ENCODE data around the gene NDUFS1. TPM values are rescaled to one million over a fixed set of nuclear protein-coding genes. Genes with fewer than 3 reads are reported as not detected.
"Not testable (repeated sequence)": the region's sequence is repeated elsewhere in the genome, so short reads cannot be mapped to it uniquely, and the experiment has no call there.

NDUFS1 gene
- 85.7 and 89.2 TPM in 2 replicates for total RNA-seq
- long read RNA-seq, full-length matches to known transcripts = 272 of 313 reads
- long read RNA-seq, partial matches to known transcripts = 14 of 313 reads
- long read RNA-seq, other reads (novel, unspliced or antisense) = 27 of 313 reads

- H3K36me3 Mint-ChIP-seq (ENCODE audit: low read depth) = peaks cover 27% of the 10 kb centered on the region
- peak within 1 kb of the TSS; percentile 99 for H3K27ac Mint-ChIP-seq (ENCODE audit: unreplicated experiment)
- H3K9me3 Mint-ChIP-seq = peaks cover 2% of the 10 kb centered on the region
- H3K27me3 Mint-ChIP-seq (ENCODE audit: low read depth) = no peaks in the 10 kb centered on the region
- peak within 1 kb of the TSS; percentile 100 for H3K4me3 Mint-ChIP-seq
- TF ChIP-seq, protein P1, sequence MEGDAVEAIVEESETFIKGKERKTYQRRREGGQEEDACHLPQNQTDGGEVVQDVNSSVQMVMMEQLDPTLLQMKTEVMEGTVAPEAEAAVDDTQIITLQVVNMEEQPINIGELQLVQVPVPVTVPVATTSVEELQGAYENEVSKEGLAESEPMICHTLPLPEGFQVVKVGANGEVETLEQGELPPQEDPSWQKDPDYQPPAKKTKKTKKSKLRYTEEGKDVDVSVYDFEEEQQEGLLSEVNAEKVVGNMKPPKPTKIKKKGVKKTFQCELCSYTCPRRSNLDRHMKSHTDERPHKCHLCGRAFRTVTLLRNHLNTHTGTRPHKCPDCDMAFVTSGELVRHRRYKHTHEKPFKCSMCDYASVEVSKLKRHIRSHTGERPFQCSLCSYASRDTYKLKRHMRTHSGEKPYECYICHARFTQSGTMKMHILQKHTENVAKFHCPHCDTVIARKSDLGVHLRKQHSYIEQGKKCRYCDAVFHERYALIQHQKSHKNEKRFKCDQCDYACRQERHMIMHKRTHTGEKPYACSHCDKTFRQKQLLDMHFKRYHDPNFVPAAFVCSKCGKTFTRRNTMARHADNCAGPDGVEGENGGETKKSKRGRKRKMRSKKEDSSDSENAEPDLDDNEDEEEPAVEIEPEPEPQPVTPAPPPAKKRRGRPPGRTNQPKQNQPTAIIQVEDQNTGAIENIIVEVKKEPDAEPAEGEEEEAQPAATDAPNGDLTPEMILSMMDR (conservative IDR thresholded peaks at IDR 0.05) = no peak
- peak; percentile 93 for DNase-seq (ENCODE audit: low read depth, low spot score)
- H3K4me1 Mint-ChIP-seq = peaks cover 58% of the 10 kb centered on the region
Observed at GRCh38 chr2:206159346-206160124, at the start of gene NDUFS1, which contains the start of gene EEF1B2. Gene NDUFS1 (minus strand): TSS chr2:206159444. CDS start chr2:206153678, 5,766 bp downstream. Gene EEF1B2 (plus strand): TSS chr2:206159895. CDS start chr2:206159980, 85 bp downstream.

GRCh38 chr2:206208900-206209299 is 49.7 kb upstream of the NDUFS1 start:
- H3K27me3 Mint-ChIP-seq (ENCODE audit: low read depth) = no peaks in the 10 kb centered on the region
- TF ChIP-seq, protein P1 (conservative IDR thresholded peaks at IDR 0.05) = no peak
- no peak overlapping the region for H3K27ac Mint-ChIP-seq (ENCODE audit: unreplicated experiment)
- no peak for DNase-seq (ENCODE audit: low read depth, low spot score)
- no peaks in the 10 kb centered on the region for H3K9me3 Mint-ChIP-seq
- peaks cover 14% of the 10 kb centered on the region for H3K4me1 Mint-ChIP-seq
- no peak overlapping the region for H3K4me3 Mint-ChIP-seq
- H3K36me3 Mint-ChIP-seq (ENCODE audit: low read depth) = peaks cover 2% of the 10 kb centered on the region

DNA sequence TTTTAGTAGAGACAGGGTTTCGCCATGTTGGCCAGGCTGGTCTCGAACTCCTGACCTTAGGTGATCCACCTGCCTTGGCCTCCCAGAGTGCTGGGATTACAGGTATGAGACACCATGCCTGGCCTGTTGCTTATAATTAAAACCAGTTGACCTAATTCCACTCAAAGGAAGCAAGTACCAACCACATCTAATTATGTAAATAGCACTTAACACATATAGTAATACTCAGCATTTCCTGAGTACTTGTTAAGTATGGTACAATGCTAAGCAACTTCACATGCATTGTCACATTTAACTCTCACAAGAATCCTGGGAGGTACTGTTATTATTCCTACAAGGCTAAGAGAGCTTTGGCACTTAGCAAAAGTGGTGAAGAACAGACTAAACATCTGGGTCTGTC is 48.1 kb upstream of the NDUFS1 start:
- not testable (repeated sequence) for H3K36me3 Mint-ChIP-seq (ENCODE audit: low read depth); H3K4me3 Mint-ChIP-seq; H3K4me1 Mint-ChIP-seq; H3K27me3 Mint-ChIP-seq (ENCODE audit: low read depth); DNase-seq (ENCODE audit: low read depth, low spot score); H3K9me3 Mint-ChIP-seq; H3K27ac Mint-ChIP-seq (ENCODE audit: unreplicated experiment)

- Mint-ChIP-seq H3K36me3 (ENCODE audit: low read depth) (no peaks in the 10 kb centered on the region), H3K9me3 (peaks cover 2% of the 10 kb centered on the region), H3K4me3 (no peak overlapping the region), H3K4me1 (peaks cover 3% of the 10 kb centered on the region), H3K27ac (ENCODE audit: unreplicated experiment) (no peak overlapping the region), H3K27me3 (ENCODE audit: low read depth) (no peaks in the 10 kb centered on the region)
- no peak for DNase-seq (ENCODE audit: low read depth, low spot score)
- TF ChIP-seq, protein P1 (conservative IDR thresholded peaks at IDR 0.05) = no peak
Observed at GRCh38 chr2:206204710-206205109, 45.5 kb upstream of the NDUFS1 start.

GRCh38 chr2:206203331-206203730 is 44.1 kb upstream of the NDUFS1 start:
- DNase-seq (ENCODE audit: low read depth, low spot score) = no peak
- Mint-ChIP-seq H3K27me3 (ENCODE audit: low read depth) (no peaks in the 10 kb centered on the region), H3K36me3 (ENCODE audit: low read depth) (no peaks in the 10 kb centered on the region), H3K4me1 (peaks cover 3% of the 10 kb centered on the region), H3K4me3 (no peak overlapping the region), H3K27ac (ENCODE audit: unreplicated experiment) (no peak overlapping the region), H3K9me3 (peaks cover 2% of the 10 kb centered on the region)
- TF ChIP-seq, protein P1 (conservative IDR thresholded peaks at IDR 0.05) = no peak

- no peak for DNase-seq (ENCODE audit: low read depth, low spot score)
- Mint-ChIP-seq H3K36me3 (ENCODE audit: low read depth) (no peaks in the 10 kb centered on the region), H3K4me1 (peaks cover 3% of the 10 kb centered on the region), H3K27me3 (ENCODE audit: low read depth) (no peaks in the 10 kb centered on the region), H3K4me3 (no peak overlapping the region), H3K27ac (ENCODE audit: unreplicated experiment) (no peak overlapping the region), H3K9me3 (peaks cover 2% of the 10 kb centered on the region)
- TF ChIP-seq, protein P1 (conservative IDR thresholded peaks at IDR 0.05) = no peak
Observed at GRCh38 chr2:206202446-206202845, 43.2 kb upstream of the NDUFS1 start.

Data from neural crest cell (in vitro differentiated cells).